Right lobe of liver (tissue), 4 donors: ENCODE results near the gene GOLGA3.
"Not testable (repeated sequence)": the region's sequence is repeated elsewhere in the genome, so short reads cannot be mapped to it uniquely, and the experiment has no call there.

Experiments
- CTCF ChIP-seq, 4 donors: fragments of 200-600 bp in 3 of 4; fragments of 450-650 bp in 1 of 4; IDR thresholded peaks; one replicate each; pipeline versions ENCODE4 v1.5.1 to v1.8.0; 2016 to 2022; ENCODE audit warnings: antibody characterized with exemption in 4 of 4, mild to moderate bottlenecking in 2 of 4
- POLR2A ChIP-seq: fragments of 450-650 bp; IDR thresholded peaks from one replicate; pipeline ENCODE4 v1.6.1; 2017; ENCODE audit warnings: antibody characterized with exemption, mild to moderate bottlenecking
- donor health status: DM: no; HTN: no; CAD: no.
- donor health status: DM: no; HTN: no; CAD: no.
- donor health status: DM: no; HTN: yes; CAD: no.

- not testable (repeated sequence) for TF ChIP-seq CTCF (IDR thresholded peaks at IDR 0.05); POLR2A
Observed at GRCh38 chr12:132753670-132754069, 75.0 kb downstream of the GOLGA3 start.
